SK-N-SH (cell line): Measurements from ENCODE around the gene DAB2IP. TPM values are rescaled to one million over a fixed set of nuclear protein-coding genes. Genes with fewer than 3 reads are reported as not detected.

ENCODE experiments used
- CTCF ChIA-PET: fragments of 300-600, 350-600 bp; formaldehyde crosslinking; extraction: SDS; loops from one replicate; lab custom pipeline; 2021; lab: Yijun Ruan, JAX
- POLR2A ChIA-PET: fragments of 350-600 bp; sonication (Branson Sonifier 250); formaldehyde crosslinking; extraction: SDS; loops from one replicate; lab custom pipeline; 2020; ENCODE audit warnings: antibody characterized with exemption, inconsistent platforms; lab: Yijun Ruan, JAX
- DNase-seq: peaks from one replicate; pipeline ENCODE4 v3.0.0; 2012
- H2AFZ ChIP-seq: fragments of 200-600 bp; sonication (generic); 2 replicates; pipeline ENCODE4 v1.8.1; 2016; ENCODE audit warnings: antibody characterized with exemption, mild to moderate bottlenecking, low read depth
- H3F3A ChIP-seq: fragments of 200-600 bp; sonication (generic); replicated peaks from 2 replicates; pipeline ENCODE3; 2016; ENCODE audit warnings: antibody characterized with exemption, mild to moderate bottlenecking; ENCODE audit not compliant: insufficient read depth
- H3K27ac ChIP-seq, 2 experiments: fragments of 200-500 bp in 1 of 2; fragments of 200-600 bp in 1 of 2; sonication (Bioruptor generic) in 1 of 2; sonication (generic), shearing (Covaris generic) in 1 of 2; 2 replicates each; pipeline versions ENCODE4 v1.5.1 to v1.6.1; 2014 to 2016; ENCODE audit warnings: low read depth in 2 of 2, inconsistent platforms in 1 of 2, low read length in 1 of 2, mild to moderate bottlenecking in 1 of 2, mixed read lengths in 1 of 2
- H3K27me3 ChIP-seq: fragments of 200-600 bp; sonication (generic), shearing (Covaris generic); 2 replicates; pipeline ENCODE4 v1.6.1; 2016; ENCODE audit warnings: mixed run types; ENCODE audit not compliant: insufficient read depth
- H3K36me3 ChIP-seq, 2 experiments: fragments of 200-500 bp in 1 of 2; fragments of 200-600 bp in 1 of 2; sonication (Bioruptor generic) in 1 of 2; sonication (generic) in 1 of 2; replicated peaks in 1 of 2; 2 replicates each; pipeline versions ENCODE3 to v1.5.1; 2014 to 2016; ENCODE audit warnings: low read length in 1 of 2, mild to moderate bottlenecking in 1 of 2; ENCODE audit not compliant: insufficient read depth in 2 of 2, control insufficient read depth in 1 of 2
- H3K4me1 ChIP-seq, 2 experiments: fragments of 200-500 bp in 1 of 2; fragments of 200-600 bp in 1 of 2; sonication (Bioruptor generic) in 1 of 2; sonication (generic), shearing (Covaris generic) in 1 of 2; 2 replicates each; pipeline versions ENCODE4 v1.5.1 to v1.6.1; 2014 to 2016; ENCODE audit warnings: low read depth in 1 of 2, low read length in 1 of 2, mixed run types in 1 of 2; ENCODE audit not compliant: insufficient read depth in 2 of 2, control insufficient read depth in 1 of 2
- H3K4me2 ChIP-seq: fragments of 200-600 bp; sonication (generic), shearing (Covaris generic); 2 replicates; pipeline ENCODE4 v1.6.1; 2017; ENCODE audit warnings: mixed run types
- H3K4me3 ChIP-seq, 2 experiments: fragments of 200-500 bp in 1 of 2; fragments of 200-600 bp in 1 of 2; sonication (Bioruptor generic) in 1 of 2; sonication (generic), shearing (Covaris generic) in 1 of 2; 2 replicates each; pipeline versions ENCODE4 v1.5.1 to v1.8.1; 2014 to 2016; ENCODE audit warnings: low read depth in 2 of 2, inconsistent platforms in 1 of 2, low read length in 1 of 2, mild to moderate bottlenecking in 1 of 2, mixed read lengths in 1 of 2, moderate library complexity in 1 of 2
- H3K79me2 ChIP-seq: fragments of 200-600 bp; sonication (generic); 2 replicates; pipeline ENCODE4 v1.8.1; 2017; ENCODE audit warnings: mild to moderate bottlenecking; ENCODE audit not compliant: insufficient read depth
- H3K9ac ChIP-seq: fragments of 200-600 bp; sonication (generic); 2 replicates; pipeline ENCODE4 v1.6.1; 2017; ENCODE audit warnings: mixed run types
- H3K9me2 ChIP-seq: fragments of 200-600 bp; sonication (generic); 2 replicates; pipeline ENCODE4 v1.6.1; 2017; ENCODE audit warnings: mixed run types
- H3K9me3 ChIP-seq: fragments of 200-600 bp; sonication (generic); 2 replicates; pipeline ENCODE4 v1.6.1; 2017; ENCODE audit warnings: mixed run types, mild to moderate bottlenecking, moderate library complexity
- H4K20me1 ChIP-seq: fragments of 200-600 bp; sonication (generic); 2 replicates; pipeline ENCODE4 v1.6.1; 2017; ENCODE audit warnings: mild to moderate bottlenecking, mixed run types; ENCODE audit not compliant: insufficient read depth
- ELF1 ChIP-seq: IDR thresholded peaks from 2 replicates; pipeline ENCODE4 v1.4.0; 2012
- FOXJ3 ChIP-seq: sonication (generic); formaldehyde crosslinking; IDR thresholded peaks from 2 replicates; pipeline ENCODE4 v1.5.1; 2020; ENCODE audit warnings: mild to moderate bottlenecking, missing genetic modification reagents
- NRF1 ChIP-seq: IDR thresholded peaks from 2 replicates; pipeline ENCODE4 v1.6.1; 2012; ENCODE audit warnings: low read depth, mild to moderate bottlenecking, low read length
- RAD21 ChIP-seq: IDR thresholded peaks from 2 replicates; pipeline ENCODE4 v1.6.1; 2012; ENCODE audit warnings: mild to moderate bottlenecking, low read length
- RCOR1 ChIP-seq: fragments of 150-350 bp; IDR thresholded peaks from 2 replicates; pipeline ENCODE4 v1.6.1; 2017; ENCODE audit warnings: antibody characterized with exemption, low read length
- REST ChIP-seq: IDR thresholded peaks from 2 replicates; pipeline ENCODE4 v1.6.1; 2012; ENCODE audit warnings: mild to moderate bottlenecking, low read depth, low read length, moderate library complexity
- RFX5 ChIP-seq: IDR thresholded peaks from 2 replicates; pipeline ENCODE4 v1.6.1; 2012; ENCODE audit warnings: mild to moderate bottlenecking, improper control_type of control experiment, low read length
- SIN3A ChIP-seq: IDR thresholded peaks from 2 replicates; pipeline ENCODE4 v1.6.1; 2012; ENCODE audit warnings: low read depth, mild to moderate bottlenecking, low read length, moderate library complexity, borderline replicate concordance
- SMC3 ChIP-seq: IDR thresholded peaks from 2 replicates; pipeline ENCODE4 v1.6.1; 2012; ENCODE audit warnings: low read depth, low read length, improper control_type of control experiment
- TEAD4 ChIP-seq: IDR thresholded peaks from 2 replicates; pipeline ENCODE4 v1.4.0; 2012; ENCODE audit warnings: mild to moderate bottlenecking, borderline replicate concordance; ENCODE audit not compliant: insufficient read depth
- USF1 ChIP-seq: IDR thresholded peaks from 2 replicates; pipeline ENCODE4 v1.4.0; 2012; ENCODE audit warnings: low read depth, borderline replicate concordance
- WGBS: methylation state at CpG from one replicate; pipeline ENCODE4 v1.1.6; 2017; ENCODE audit warnings: low lambda C conversion rate; 5-methylcytosine and 5-hydroxymethylcytosine counted together
- polyA plus RNA-seq, 3 experiments: library from polyadenylated mRNA; depleted of rRNA; stranded (reverse); fragments of >200 nt; gene quantifications; 2 replicates each; pipeline ENCODE4 v1.2.3, GENCODE V29; 2012
- TF ChIP-seq, protein P1 (sequence below): fragments of 150-350 bp; IDR thresholded peaks from 2 replicates; pipeline ENCODE4 v1.6.1; 2016; ENCODE audit warnings: mild to moderate bottlenecking, low read depth, low read length
- TF ChIP-seq, protein P2 (sequence below): IDR thresholded peaks from 2 replicates; pipeline ENCODE4; 2012

DAB2IP gene
- polyA plus RNA-seq, 1 of the 3 experiments (the other 2 are of a cell fraction), result 21.4 TPM

DNA sequence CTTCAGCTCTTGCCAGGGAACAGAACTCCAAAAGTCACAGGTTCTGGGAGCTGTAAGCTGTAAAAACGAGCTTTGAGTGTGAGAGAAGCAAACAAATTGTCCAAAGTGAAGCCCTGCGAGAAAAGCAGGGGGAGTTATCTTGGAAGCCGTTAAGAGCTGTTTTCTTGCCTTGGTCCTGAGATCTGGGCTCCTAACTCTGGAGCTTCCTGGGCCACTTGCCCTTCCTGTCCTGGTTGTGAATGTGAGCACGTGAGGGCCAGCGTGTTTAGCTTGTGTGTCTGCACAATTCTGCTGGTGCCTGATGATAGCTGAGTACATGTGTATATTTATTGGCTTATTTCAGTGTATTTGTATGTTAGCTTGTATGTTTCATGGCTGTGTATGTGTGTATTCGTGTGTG is 40.5 kb downstream of the DAB2IP start:
- Histone ChIP-seq H3K27me3 (no peaks in the 10 kb centered on the region), H3K9me3 (no peaks in the 10 kb centered on the region), H3K79me2 (no peaks in the 10 kb centered on the region), H3K4me3 (no peak overlapping the region), H3K4me2 (no peak overlapping the region), H3K36me3 (no peaks in the 10 kb centered on the region), H3K4me1 (peaks cover 14 to 18% of the 10 kb centered on the region in 2 experiments; a peak in 3 of 4 replicates), H3K27ac (peak overlapping the region in 1 of 2 experiments; percentile 60; a peak in 1 of 4 replicates), H3K9ac (no peak overlapping the region), H2AFZ (no peak overlapping the region), H3F3A (peaks cover 31% of the 10 kb centered on the region), H4K20me1 (peaks cover 30% of the 10 kb centered on the region), H3K9me2 (no peaks in the 10 kb centered on the region)
- POLR2A ChIA-PET, result interaction anchor here (0.9 kb wide), 1 partner anchor 8 kb away, joined by 4 read pairs; no protein-coding TSS in a partner anchor
- no peak for DNase-seq
- CTCF ChIA-PET, result interaction anchor here (0.8 to 2.7 kb wide), 9 partner anchors 8 to 392 kb away, joined by 3 to 11 read pairs (median 4); no protein-coding TSS in a partner anchor
- WGBS, result 85% methylated on average over 4 of the region's 6 CpGs
- no peak for TF ChIP-seq RAD21
- TF ChIP-seq, protein P1, sequence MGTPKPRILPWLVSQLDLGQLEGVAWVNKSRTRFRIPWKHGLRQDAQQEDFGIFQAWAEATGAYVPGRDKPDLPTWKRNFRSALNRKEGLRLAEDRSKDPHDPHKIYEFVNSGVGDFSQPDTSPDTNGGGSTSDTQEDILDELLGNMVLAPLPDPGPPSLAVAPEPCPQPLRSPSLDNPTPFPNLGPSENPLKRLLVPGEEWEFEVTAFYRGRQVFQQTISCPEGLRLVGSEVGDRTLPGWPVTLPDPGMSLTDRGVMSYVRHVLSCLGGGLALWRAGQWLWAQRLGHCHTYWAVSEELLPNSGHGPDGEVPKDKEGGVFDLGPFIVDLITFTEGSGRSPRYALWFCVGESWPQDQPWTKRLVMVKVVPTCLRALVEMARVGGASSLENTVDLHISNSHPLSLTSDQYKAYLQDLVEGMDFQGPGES, result no peak
- TF ChIP-seq TEAD4, result no peak
- TF ChIP-seq RCOR1, result no peak
- no peak for TF ChIP-seq USF1
- TF ChIP-seq, protein P2, sequence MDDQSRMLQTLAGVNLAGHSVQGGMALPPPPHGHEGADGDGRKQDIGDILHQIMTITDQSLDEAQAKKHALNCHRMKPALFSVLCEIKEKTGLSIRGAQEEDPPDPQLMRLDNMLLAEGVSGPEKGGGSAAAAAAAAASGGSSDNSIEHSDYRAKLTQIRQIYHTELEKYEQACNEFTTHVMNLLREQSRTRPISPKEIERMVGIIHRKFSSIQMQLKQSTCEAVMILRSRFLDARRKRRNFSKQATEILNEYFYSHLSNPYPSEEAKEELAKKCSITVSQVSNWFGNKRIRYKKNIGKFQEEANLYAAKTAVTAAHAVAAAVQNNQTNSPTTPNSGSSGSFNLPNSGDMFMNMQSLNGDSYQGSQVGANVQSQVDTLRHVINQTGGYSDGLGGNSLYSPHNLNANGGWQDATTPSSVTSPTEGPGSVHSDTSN, result no peak
- no peak for TF ChIP-seq FOXJ3
- TF ChIP-seq NRF1, result no peak
- no peak for TF ChIP-seq ELF1
- TF ChIP-seq RFX5, result no peak
- no peak for TF ChIP-seq SMC3
- TF ChIP-seq SIN3A, result no peak
- no peak for TF ChIP-seq REST
